PFSK-1 (cell line): ENCODE results near the gene GIT2.

Source experiments
- POLR2AphosphoS5 ChIP-seq: IDR thresholded peaks from 2 replicates; pipeline ENCODE4 v1.6.1; 2012; ENCODE audit warnings: low read depth, mild to moderate bottlenecking, control low read depth, low read length, moderate library complexity
- TAF1 ChIP-seq: IDR thresholded peaks from 2 replicates; pipeline ENCODE4 v1.6.1; 2012; ENCODE audit warnings: low read length, control low read depth, borderline replicate concordance; ENCODE audit not compliant: insufficient read depth

DNA sequence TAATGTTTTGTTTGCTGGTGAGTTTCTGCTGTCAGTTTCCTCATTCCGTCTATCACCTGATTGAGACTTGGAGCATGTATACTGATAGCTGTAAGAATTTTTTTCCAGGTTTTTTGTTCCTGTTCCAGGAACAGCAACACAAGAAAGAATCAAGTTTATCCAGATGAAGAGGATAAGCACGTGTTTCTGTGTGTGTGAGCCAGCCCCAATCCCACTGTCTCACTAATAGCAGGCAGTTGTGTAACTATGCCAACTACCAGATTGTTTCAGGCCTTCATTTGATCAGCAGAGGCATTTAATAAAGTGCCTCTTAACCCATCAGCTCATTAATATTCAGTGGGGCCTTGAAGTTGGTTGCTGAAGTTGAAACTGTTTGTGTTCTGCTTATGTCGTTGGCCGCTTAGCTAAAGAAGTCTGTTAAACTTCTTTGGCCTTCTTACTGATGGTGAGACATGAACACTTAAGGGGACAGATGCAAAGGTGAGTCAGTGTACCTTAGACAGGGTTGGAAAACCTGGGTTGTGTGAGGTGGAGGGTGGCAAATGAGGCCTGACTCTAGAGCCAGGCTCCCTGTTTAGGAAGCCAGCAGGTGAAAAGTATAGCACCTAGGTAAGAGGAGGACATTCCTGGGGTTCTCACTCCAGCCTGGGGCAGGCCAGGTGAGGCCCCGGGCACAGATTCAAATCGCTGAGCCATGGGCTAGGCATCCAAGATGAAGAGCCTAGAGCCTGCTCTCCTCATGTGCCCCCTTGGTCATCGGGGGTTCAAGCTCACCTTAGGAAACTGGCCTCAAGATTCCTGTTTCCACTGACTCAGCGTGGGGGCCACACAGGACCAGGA, 6.7 kb upstream of the GIT2 start:
- TF ChIP-seq POLR2AphosphoS5 (no peak), TAF1 (no peak)
